Activated T-helper 2 cell treated with anti-CD3 and anti-CD28 coated beads, Interferon-gamma antibody, Interleukin-2, Interleukin-4, amounts not matched to agents 10 μg/mL and 5 μg/mL and 100 μg/mL, durations not matched to agents 14 hours and 24 hours and 36 hours (primary cell): ENCODE data around the gene RADIL. TPM values are rescaled to one million over a fixed set of nuclear protein-coding genes. Genes with fewer than 3 reads are reported as not detected.

Source experiments
- DNase-seq: peaks from one replicate; pipeline ENCODE4 v3.0.0; 2021; ENCODE audit warnings: low spot score
- H3K27ac Mint-ChIP-seq: one replicate; pipeline ENCODE4 v1.8.0; 2021; ENCODE audit warnings: mixed read lengths
- H3K27me3 Mint-ChIP-seq: one replicate; pipeline ENCODE4 v1.8.0; 2021; ENCODE audit warnings: low read depth, mixed read lengths
- H3K36me3 Mint-ChIP-seq: one replicate; pipeline ENCODE4 v1.8.0; 2021; ENCODE audit warnings: low read depth, mixed read lengths
- H3K4me1 Mint-ChIP-seq: one replicate; pipeline ENCODE4 v1.8.0; 2021; ENCODE audit warnings: low read depth, mixed read lengths
- H3K4me3 Mint-ChIP-seq: one replicate; pipeline ENCODE4 v1.8.0; 2021; ENCODE audit warnings: low read depth, mild to moderate bottlenecking, moderate library complexity, mixed read lengths
- H3K9me3 Mint-ChIP-seq: one replicate; pipeline ENCODE4 v1.8.0; 2021; ENCODE audit warnings: mixed read lengths
- intact Hi-C: fragments of 100-400 bp; cut with micrococcal nuclease; formaldehyde crosslinking; loops from one replicate; pipeline ENCODE4 v1.15.1; 2023
- total RNA-seq: library from RNA; stranded (reverse); gene quantifications from 2 replicates; pipeline ENCODE4 v1.2.3, GENCODE V29; 2022

RADIL gene
- total RNA-seq, 1 donor from 2014 or later: 0.16 TPM

DNA sequence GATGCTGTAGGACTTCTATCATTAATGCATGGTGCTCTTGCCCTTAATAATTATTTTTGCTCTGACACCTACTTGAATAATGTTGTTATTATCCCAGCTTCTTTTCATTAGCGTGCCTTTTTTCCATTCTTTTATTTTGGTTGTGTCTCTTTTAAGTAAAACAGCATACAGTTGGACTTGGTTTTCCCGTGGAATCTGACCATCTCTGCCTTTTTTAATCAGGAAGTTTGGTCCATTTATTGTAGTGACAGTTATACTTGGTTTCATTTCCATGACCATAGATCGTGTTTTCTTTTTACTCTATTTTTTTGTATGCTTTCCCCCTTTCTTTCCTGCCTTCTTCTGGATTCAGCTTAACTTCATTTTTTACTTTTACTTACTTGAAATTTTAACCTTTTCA lies 26.3 kb downstream of the RADIL start:
- Mint-ChIP-seq H3K27ac (no peak overlapping the region), H3K36me3 (no peaks in the 10 kb centered on the region), H3K27me3 (peaks cover 29% of the 10 kb centered on the region), H3K4me3 (no peak overlapping the region), H3K4me1 (no peaks in the 10 kb centered on the region), H3K9me3 (peaks cover 3% of the 10 kb centered on the region)
- intact Hi-C loops: no loop called here
- DNase-seq: no peak

- Mint-ChIP-seq H3K4me1 (peaks cover 6% of the 10 kb centered on the region), H3K36me3 (no peaks in the 10 kb centered on the region), H3K4me3 (no peak overlapping the region), H3K9me3 (peaks cover 3% of the 10 kb centered on the region), H3K27me3 (peaks cover 26% of the 10 kb centered on the region), H3K27ac (no peak overlapping the region)
- intact Hi-C loops: no loop called here
- DNase-seq: no peak
Measured at GRCh38 chr7:4856336-4857057, 27.0 kb downstream of the RADIL start.

- peaks cover 4% of the 10 kb centered on the region for H3K9me3 Mint-ChIP-seq
- no peaks in the 10 kb centered on the region for H3K36me3 Mint-ChIP-seq
- H3K27ac Mint-ChIP-seq: no peak overlapping the region
- no peak overlapping the region for H3K4me3 Mint-ChIP-seq
- H3K27me3 Mint-ChIP-seq: peaks cover 16% of the 10 kb centered on the region
- intact Hi-C loops: no loop called here
- DNase-seq: no peak
- H3K4me1 Mint-ChIP-seq: peaks cover 10% of the 10 kb centered on the region
Measured at GRCh38 chr7:4854916-4855315, 28.6 kb downstream of the RADIL start.

- no peaks in the 10 kb centered on the region for H3K27me3 Mint-ChIP-seq
- intact Hi-C loops: no loop called here
- DNase-seq: no peak
- no peaks in the 10 kb centered on the region for H3K36me3 Mint-ChIP-seq
- H3K4me3 Mint-ChIP-seq: no peak overlapping the region
- peak overlapping the region; percentile 33 for H3K27ac Mint-ChIP-seq
- peaks cover 4% of the 10 kb centered on the region for H3K9me3 Mint-ChIP-seq
- H3K4me1 Mint-ChIP-seq: peaks cover 10% of the 10 kb centered on the region
Measured at GRCh38 chr7:4851459-4852422, 31.8 kb downstream of the RADIL start.

DNA sequence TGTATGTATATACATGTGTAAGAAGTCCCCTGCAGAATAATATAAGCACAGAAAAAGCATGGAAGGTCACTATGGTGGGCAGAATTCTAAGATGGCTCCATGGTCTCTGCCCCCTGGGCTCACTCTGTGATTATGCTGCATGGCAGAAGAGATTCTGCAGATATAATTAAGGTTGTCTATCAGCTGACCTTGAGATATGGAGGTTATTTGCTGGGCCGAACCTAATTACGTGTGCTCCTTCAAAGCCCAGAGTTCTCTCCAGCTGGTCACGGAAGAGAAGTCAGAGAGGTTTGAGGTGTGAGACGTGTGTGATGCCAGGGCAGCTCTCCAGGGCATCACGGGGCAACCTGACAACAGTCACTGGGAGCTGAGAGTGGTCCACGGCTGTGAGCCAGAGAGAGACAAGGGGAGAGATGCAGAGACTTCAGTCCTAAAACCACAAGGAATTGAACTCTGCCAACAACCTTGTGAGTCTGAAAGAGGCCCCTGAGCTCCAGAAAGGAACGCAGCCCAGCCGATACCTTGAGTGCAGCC lies 33.2 kb downstream of the RADIL start:
- DNase-seq: no peak
- Mint-ChIP-seq H3K36me3 (no peaks in the 10 kb centered on the region), H3K4me1 (peaks cover 10% of the 10 kb centered on the region)

GRCh38 chr7:4849390-4849789 lies 34.1 kb downstream of the RADIL start:
- peaks cover 10% of the 10 kb centered on the region for H3K4me1 Mint-ChIP-seq
- no peak overlapping the region for H3K4me3 Mint-ChIP-seq
- no peak for DNase-seq
- peaks cover 4% of the 10 kb centered on the region for H3K27me3 Mint-ChIP-seq
- H3K9me3 Mint-ChIP-seq: peaks cover 4% of the 10 kb centered on the region
- no peaks in the 10 kb centered on the region for H3K36me3 Mint-ChIP-seq
- intact Hi-C loops: no loop called here
- H3K27ac Mint-ChIP-seq: no peak overlapping the region

More for the DNA sequence above, 33.2 kb downstream of the RADIL start:
- H3K4me3 Mint-ChIP-seq: no peak overlapping the region
- H3K27me3 Mint-ChIP-seq: peaks cover 1% of the 10 kb centered on the region
- no peak overlapping the region for H3K27ac Mint-ChIP-seq
- peaks cover 4% of the 10 kb centered on the region for H3K9me3 Mint-ChIP-seq
- intact Hi-C loops: no loop called here

GRCh38 chr7:4845740-4846142 lies 37.8 kb downstream of the RADIL start:
- no peaks in the 10 kb centered on the region for H3K4me1 Mint-ChIP-seq
- intact Hi-C loops: no loop called here
- H3K27me3 Mint-ChIP-seq: peaks cover 4% of the 10 kb centered on the region
- no peak for DNase-seq
- no peaks in the 10 kb centered on the region for H3K36me3 Mint-ChIP-seq
- H3K9me3 Mint-ChIP-seq: no peaks in the 10 kb centered on the region
- H3K27ac Mint-ChIP-seq: no peak overlapping the region
- H3K4me3 Mint-ChIP-seq: no peak overlapping the region

DNA sequence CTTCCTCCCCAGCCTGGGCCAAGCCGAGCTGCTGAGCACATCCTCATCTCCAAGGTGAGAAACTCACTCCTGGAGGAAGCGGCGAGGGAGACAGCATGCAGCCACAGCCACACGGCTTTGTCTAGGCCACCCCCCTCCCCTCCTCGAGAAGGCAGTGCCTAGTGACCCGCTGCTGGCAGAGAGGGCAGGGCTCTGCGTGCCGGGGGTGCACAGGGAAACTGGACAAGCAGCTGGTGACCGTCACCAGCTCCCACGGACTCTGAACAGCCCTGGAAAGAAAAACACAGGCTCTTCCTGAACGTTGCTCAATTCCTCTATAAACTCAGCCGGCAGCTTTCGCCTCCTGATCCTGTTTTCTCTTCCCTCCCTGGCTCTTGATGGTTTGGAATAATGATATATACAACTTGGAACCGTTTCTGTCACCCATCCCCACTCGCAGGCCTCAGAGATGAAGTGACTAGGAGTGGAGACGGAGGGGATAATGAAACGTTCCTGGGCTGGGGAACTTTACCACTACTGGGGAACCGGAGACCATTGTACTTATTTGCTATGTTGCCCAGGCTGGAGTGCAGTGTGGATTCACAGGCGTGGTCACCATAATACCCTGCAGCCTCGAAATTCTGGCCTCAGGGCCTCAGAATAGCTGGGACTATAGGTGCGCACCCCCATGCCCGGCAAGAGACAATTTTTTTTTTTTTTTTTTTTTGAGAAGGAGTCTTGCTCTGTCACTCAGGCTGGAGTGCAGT lies 41.0 kb downstream of the RADIL start:
- Mint-ChIP-seq H3K27me3 (peaks cover 4% of the 10 kb centered on the region), H3K27ac (no peak overlapping the region), H3K36me3 (no peaks in the 10 kb centered on the region), H3K4me3 (no peak overlapping the region), H3K4me1 (no peaks in the 10 kb centered on the region), H3K9me3 (no peaks in the 10 kb centered on the region)
- intact Hi-C loops: no loop called here
- no peak for DNase-seq

DNA sequence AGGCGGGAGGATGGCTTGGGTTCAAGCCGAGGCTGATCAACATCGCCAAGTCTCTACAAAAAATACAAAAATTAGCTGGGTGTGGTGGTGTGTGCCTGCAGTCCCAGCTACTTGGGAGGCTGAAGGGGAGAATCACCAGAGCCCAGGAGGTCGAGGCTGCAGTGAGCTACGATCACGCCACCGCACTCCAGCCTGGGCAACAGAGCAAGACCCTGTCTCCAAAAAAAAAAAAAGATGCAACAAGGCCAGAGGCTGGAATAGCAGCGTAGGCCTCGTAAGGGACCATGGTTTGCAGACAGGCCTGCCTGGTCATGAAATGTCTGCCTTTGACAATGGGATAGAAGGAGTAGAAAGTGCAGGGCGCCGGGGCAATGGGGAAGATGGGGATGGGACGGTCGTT lies 41.7 kb downstream of the RADIL start:
- Mint-ChIP-seq H3K9me3 (no peaks in the 10 kb centered on the region), H3K4me1 (no peaks in the 10 kb centered on the region), H3K27ac (no peak overlapping the region), H3K4me3 (no peak overlapping the region), H3K36me3 (no peaks in the 10 kb centered on the region), H3K27me3 (peaks cover 4% of the 10 kb centered on the region)
- intact Hi-C loops: no loop called here
- DNase-seq: no peak

- no peak overlapping the region for H3K4me3 Mint-ChIP-seq
- H3K36me3 Mint-ChIP-seq: no peaks in the 10 kb centered on the region
- H3K9me3 Mint-ChIP-seq: no peaks in the 10 kb centered on the region
- no peak overlapping the region for H3K27ac Mint-ChIP-seq
- peaks cover 4% of the 10 kb centered on the region for H3K27me3 Mint-ChIP-seq
- DNase-seq: no peak
- H3K4me1 Mint-ChIP-seq: no peaks in the 10 kb centered on the region
- intact Hi-C loops: no loop called here
Measured at GRCh38 chr7:4841007-4841784, 42.3 kb downstream of the RADIL start.

DNA sequence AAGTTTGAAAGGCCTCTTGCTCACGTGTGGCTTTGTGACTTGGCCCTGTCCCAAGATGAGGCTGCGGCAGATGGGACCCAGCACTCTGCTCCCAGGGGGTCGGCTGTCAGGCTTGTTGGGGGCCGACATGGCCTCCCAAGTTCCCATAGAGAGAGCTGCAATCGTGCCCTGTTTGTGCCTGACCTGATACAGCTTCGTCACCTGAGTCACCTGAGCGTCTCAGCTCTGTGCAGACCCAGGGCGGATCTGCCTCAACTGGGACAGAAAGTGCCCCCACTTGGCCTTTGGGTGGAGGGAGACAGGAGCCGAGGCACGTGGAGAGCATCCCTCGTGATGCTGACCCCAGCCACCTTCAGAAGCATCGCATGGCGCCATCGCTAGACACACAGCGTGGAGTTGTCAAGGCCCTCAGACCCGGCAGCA lies 43.4 kb downstream of the RADIL start:
- Mint-ChIP-seq H3K9me3 (no peaks in the 10 kb centered on the region), H3K27ac (no peak overlapping the region), H3K4me1 (no peaks in the 10 kb centered on the region), H3K4me3 (no peak overlapping the region), H3K27me3 (peaks cover 1% of the 10 kb centered on the region), H3K36me3 (no peaks in the 10 kb centered on the region)
- DNase-seq: no peak
- intact Hi-C loops: no loop called here
